ENCODE measurements around the gene VEZF1.
A peak's percentile ranks its signal among the peaks of the same experiment; 100 is the strongest.

Gene VEZF1, protein sequence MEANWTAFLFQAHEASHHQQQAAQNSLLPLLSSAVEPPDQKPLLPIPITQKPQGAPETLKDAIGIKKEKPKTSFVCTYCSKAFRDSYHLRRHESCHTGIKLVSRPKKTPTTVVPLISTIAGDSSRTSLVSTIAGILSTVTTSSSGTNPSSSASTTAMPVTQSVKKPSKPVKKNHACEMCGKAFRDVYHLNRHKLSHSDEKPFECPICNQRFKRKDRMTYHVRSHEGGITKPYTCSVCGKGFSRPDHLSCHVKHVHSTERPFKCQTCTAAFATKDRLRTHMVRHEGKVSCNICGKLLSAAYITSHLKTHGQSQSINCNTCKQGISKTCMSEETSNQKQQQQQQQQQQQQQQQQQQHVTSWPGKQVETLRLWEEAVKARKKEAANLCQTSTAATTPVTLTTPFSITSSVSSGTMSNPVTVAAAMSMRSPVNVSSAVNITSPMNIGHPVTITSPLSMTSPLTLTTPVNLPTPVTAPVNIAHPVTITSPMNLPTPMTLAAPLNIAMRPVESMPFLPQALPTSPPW

DNA sequence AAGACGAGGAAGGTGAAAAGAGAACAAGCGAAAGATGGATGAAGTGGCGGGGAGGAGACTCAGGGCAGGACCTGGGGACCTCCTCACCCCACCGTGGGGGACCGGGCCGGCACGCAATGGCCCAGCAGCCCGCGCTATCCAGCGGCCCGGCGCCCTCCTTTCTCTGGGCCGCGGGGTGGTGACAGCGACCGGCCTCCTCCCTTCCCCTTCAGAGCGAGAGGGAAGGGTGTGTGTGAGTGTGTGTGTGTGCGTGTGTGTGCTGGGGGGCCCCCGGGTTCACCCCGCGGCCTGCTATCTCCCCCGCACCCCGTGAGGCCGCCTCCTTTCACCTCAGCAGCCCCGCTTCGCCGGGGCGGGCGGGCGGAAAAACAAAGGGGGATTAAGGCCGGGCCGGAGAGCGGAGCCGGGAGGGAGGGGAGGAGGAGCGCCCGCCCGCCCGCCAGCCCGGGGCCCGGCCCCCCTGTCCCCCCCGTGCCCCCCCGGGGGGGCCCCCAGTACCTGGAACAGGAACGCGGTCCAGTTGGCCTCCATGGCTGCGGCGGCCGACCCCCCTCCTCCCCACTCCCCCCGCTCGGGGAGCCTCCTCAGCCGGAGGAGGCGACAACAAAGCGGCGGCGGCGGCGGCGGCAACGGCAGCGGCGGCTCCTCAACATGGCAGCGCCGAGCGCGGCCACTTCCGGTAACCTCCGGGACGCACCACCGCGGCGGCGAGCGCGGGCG is at the start of gene VEZF1:
TSS of gene VEZF1 (minus strand) at position 674 of the 720 bp plus-strand sequence. CDS start at position 531, 143 bp downstream.
- DNase-seq = peak; percentile 85

DNA sequence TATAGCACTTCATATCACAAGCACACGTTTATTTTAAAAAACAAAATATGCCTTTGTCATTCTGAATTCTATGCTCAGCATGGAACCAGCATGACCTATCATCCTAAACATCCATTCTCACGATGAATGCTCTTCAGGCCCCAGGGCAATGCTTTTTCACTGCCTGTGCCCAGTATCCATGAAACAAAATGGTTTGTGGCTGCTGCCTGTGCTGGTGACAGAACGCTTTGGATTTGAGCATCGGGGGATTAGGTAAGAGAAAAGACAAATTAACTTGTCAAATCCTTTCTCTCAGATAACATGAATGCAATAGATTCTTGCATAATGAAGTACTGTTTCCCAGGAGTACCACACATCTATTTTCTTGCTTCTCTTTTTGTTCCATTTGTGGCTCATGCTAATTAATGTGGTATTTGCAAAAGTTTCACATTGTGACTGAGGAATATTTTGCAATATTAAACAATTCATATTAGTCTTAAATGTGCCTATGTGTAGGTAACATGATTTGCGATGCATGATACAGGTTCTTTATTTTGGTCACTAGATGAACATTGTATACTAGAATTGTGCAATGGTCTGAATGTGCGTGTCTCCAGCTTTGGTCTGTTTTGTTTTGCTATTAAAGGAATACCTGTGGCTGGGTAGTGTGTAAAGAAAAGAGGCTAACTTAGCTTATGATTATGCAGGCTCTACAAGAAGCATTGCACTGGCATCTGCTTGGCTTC is 44.8 kb upstream of the VEZF1 start:
- DNase-seq = no peak

GRCh38 chr17:58028578-58028977 is 40.5 kb upstream of the VEZF1 start:
- no peak for DNase-seq

DNA sequence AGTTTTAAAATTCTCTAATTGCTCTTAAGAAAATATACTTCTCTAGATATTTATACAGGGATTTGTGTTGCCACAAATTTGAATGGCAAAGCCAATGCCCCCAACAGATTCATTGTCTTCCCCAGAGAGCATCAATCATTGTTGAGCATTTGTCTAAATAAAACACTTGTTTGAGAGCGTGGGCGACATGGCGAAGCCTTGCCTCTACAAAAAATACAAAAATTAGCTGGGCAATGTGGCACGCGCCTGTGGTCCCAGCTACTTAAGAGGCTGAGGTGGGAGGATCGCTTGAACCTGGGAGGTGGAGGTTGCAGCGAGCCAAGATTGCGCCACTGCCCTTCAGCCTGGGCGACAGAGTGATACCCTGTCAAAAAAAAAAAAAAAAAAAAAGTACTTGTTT is 32.3 kb upstream of the VEZF1 start:
- DNase-seq = no peak

DNA sequence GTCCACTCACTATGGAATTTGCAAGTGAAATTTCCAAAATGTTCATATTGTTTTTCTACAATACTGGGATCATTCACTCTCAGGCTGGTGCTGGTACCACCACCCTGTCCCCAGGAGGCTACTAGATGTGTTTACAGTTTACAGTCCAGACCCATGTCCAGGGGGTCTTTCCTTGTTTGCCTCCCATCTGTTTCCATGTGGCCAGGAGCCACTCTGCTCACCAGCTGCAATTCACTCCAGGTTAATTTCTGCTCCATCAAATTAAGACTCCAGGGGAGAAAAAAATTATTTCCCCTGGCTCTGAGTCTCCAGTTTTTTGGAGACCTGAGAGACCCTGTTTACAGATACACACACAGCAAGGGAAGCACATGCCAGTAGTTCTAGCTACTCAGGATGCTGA is 31.5 kb upstream of the VEZF1 start:
- DNase-seq = no peak

GRCh38 chr17:58019039-58019438 is 31.0 kb upstream of the VEZF1 start:
- no peak for DNase-seq

GRCh38 chr17:58010067-58010799 is 22.2 kb upstream of the VEZF1 start:
- no peak for DNase-seq

DNA sequence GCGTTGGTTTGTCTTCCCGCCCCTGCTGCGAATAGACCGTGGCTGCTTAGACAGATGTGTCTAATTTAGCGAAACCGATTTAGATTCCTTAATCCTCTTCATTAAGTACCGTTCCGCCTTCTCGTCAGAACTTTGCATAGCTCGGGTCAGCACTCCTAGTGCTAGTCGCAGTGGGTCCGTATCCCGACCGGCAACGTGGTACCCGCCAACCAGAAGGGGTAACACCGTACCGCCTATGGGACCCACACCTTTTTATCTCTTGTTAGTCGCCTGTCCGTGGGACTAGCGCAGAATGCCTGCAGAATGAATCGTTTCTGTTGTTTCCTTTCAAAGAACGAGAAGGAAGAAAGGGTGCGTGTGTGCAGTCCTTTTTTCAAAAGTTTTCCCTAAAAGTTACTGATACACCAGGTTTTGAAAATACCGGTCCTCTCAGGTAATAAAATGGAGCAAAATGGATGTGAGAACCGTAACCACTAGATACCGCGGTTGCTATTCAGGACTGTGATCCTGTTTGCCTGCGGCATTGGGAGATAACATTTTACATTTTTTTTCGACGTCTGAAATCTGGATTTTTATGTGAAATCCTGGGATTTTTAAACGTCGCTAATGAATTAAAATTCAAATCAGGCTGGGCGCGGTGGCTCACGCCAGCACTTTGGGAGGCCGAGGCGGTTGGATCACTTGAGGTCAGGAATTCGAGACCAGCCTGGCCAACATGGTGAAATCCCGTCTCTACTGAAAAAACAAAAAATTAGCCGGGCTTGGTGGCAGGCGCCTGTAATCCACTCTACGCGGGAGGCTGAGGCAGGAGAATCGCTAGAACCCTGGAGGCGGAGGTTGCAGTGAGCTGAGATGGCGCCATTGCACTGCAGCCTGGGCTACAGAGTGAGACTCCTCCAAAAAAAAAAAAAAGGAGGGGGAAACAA is 20.0 kb upstream of the VEZF1 start:
- no peak for DNase-seq

GRCh38 chr17:58006924-58007780 is 19.1 kb upstream of the VEZF1 start, which contains the start of gene SRSF1:
Gene SRSF1, minus strand, starts transcription at chr17:58007246. Its CDS starts 109 bp downstream, at chr17:58007137.
- DNase-seq = peak; percentile 98

DNA sequence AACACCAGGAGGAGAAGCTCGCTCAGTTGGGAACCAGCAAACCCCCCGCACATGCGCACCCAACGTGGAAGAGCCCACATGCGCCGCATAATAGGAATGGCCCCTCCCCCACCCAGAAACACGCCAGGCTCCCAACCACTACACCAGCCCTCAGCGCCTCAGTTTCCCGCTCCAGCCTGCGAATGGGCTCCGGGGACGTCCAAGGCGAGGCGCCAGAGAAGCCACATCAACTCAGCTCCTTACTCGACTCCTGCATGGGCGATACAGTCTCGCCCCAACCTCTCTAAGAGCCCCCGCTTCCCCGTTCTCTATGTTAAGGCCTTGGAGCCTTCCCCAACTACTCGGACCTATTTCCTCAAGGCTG is 18.5 kb upstream of the VEZF1 start:
- DNase-seq = peak; percentile 86

- no peak for DNase-seq
Measured at GRCh38 chr17:58005728-58006559, 17.9 kb upstream of the VEZF1 start.

DNA sequence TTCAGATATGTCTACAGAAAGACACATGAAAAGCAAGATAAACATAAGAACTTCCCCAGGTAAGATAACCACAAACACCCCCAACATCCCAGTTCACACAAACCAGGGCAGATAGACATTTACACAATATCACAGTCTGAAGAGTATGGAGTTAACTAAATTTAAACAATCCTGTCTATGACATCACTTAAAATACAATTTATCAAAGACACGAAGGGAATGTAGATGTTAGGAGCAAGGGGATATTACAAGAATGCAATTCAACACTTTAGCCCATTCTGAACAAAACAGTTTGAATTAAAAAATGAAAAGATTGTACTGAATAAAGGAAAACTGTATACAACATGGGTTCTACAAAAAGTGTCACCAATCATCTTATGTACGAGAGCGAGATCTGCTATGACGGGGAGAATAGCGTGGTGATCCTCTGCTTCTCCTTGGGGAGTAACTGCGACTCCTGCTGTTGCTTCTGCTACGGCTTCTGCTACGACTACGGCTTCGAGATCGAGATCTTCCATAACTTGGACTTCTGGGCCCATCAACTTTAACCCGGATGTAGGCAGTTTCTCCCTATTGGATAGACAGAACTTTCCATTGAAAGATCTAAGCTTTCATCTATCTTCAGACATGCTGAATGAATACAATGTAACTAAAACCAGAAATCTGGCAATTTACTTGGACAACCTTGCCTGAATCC is 17.1 kb upstream of the VEZF1 start:
- DNase-seq = no peak

DNA sequence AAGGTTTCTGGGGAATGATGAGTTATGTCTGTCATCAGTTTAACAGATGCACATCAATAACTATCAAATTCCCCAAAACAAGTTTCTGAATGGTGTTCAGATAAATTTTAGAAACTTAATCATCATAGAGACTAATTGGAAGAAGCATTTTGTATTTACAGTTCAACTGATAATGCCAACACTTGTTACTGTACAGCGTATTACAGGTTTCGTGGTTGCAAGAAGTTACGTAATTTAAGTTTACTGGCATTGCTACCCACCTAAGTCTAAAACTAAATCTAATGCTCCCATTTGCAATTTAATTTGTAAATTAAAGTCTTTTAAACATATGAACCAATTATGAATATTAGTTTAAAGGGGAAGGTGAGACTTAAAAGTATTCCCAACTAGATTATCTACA is 16.0 kb upstream of the VEZF1 start:
- no peak for DNase-seq

GRCh38 chr17:58002973-58003372 is 14.9 kb upstream of the VEZF1 start:
- no peak for DNase-seq

DNA sequence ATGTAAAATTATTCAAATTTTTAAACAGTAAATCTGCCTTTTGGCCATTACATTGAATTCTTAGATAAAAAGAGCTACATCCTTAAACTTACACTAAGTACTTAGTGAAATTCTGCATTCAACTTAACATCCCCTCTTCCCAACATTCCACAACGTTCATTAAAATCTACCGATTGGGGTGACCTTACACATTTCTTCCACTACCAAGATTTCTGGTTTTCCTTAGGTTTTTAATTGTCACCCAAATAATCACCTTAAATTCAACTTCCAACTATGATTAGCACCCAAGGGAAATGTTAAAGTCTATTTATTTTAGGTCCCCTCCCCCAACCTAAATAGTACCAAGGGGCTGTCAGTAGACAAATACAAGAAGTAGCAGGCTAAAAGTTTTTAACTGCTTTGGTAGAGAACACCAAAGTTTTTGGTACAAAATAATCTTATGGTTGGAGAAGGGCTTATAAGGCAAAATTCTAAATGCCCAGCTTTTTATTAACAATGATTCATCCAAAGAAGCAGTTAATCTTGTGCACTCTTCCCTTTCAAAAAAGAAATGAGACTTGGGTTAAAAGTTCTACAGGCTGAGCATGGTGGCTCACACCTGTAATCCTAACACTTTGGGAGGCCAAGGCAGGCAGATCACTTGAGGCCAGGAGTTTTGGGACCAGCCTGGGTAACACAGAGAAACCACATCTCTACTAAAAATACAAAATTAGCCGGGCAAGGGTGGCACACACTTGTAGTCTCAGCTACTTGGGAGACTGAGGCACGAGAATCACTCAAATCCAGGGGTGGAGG is 14.3 kb upstream of the VEZF1 start:
- DNase-seq = no peak

DNA sequence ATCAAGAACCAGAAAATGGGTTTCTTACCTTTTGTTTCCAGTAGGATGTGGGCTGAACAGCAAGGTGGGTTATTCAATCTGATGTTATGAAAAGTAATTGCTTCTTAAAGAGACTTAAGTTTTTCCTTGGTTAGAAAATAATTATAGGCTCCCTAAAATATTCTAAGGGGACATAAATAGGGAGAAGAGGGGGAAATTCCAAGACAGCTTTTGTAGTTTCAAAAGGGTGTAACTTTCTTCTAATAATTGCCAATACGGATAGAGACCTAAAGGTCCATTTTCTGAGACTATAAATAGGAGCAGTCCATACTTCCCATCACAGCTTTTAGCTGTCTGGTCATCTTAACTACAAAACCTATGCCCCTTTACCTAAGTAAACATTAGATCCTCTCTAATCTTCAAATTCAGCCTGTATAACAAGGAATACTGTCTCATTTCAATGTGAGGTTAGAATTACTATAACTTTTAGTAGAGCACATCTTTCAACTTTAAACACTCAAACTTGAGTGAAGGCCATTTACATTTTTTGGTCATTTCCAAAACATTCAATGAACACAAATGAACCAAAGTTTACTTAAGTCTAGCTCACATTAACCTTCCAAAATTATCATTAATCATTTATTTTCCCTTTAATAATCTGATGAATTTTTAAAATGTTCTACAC is 13.5 kb upstream of the VEZF1 start:
- DNase-seq = no peak

DNA sequence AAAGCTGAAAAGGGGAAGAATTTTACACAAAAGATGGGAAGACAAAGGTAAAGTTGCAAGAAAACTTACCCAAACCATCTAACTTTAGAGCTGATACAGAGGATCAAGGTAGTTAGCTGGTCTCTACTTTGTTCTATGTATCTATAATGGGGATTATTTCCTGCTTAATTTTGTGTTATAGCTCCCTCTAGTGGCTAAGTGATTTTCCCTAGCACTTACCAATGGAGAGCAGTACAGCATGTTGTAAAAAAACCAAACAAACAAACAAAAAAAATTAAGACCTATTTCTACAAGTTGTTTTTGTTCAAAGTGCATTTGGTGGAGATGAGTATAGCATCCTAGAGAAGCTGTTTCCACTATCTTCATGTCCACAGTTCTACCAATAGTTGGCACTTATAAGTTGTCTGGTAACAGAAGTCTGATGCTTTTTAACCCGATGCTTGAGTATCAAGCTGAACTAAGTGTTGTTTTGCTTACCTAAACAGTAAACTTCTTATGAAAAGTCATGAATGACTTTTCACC is 11.5 kb upstream of the VEZF1 start:
- DNase-seq = no peak
